Right atrium auricular region (tissue), 2 donors: Measurements from ENCODE around the gene BMPR1A. TPM values are rescaled to one million over a fixed set of nuclear protein-coding genes. Genes with fewer than 3 reads are reported as not detected.
A peak's percentile ranks its signal among the peaks of the same experiment; 100 is the strongest.

Experiments
- DNase-seq: peaks from one replicate; pipeline ENCODE4 v3.0.0-alpha.2; 2019; ENCODE audit warnings: low spot score
- H3K27ac ChIP-seq, 2 donors: fragments of 200-600 bp; sonication (generic); 1 replicate in 1 of 2; 2 replicates in 1 of 2; pipeline ENCODE4 v1.5.1; 2016 to 2019
- H3K27me3 ChIP-seq, 2 donors: fragments of 200-600 bp; sonication (generic); one replicate each; pipeline versions ENCODE4 v1.5.1 to v1.6.0; 2017 to 2019
- H3K36me3 ChIP-seq: fragments of 200-600 bp; sonication (generic); one replicate; pipeline ENCODE4 v1.5.1; 2016
- H3K4me1 ChIP-seq, 2 donors: fragments of 200-600 bp; sonication (generic); one replicate each; pipeline versions ENCODE4 v1.5.1 to v1.6.0; 2017 to 2019
- H3K4me3 ChIP-seq, 2 donors: fragments of 200-600 bp; sonication (generic); 1 replicate in 1 of 2; 2 replicates in 1 of 2; pipeline ENCODE4 v1.5.1; 2017 to 2019; ENCODE audit warnings: mild to moderate bottlenecking in 1 of 2, moderate library complexity in 1 of 2
- H3K9me3 ChIP-seq, 2 donors: fragments of 200-600 bp; sonication (generic); one replicate each; pipeline ENCODE4 v1.5.1; 2019
- total RNA-seq, 2 donors: library from RNA; depleted of rRNA; stranded (reverse); fragments of >200 nt; gene quantifications; one replicate each; pipeline ENCODE4 v1.1.0, GENCODE V29; 2016
- TF ChIP-seq, protein P1 (sequence below), 2 donors: fragments of 200-600 bp; sonication (generic); IDR thresholded peaks; one replicate each; pipeline ENCODE4 v1.5.1; 2019; ENCODE audit warnings: antibody characterized with exemption in 2 of 2

The BMPR1A gene
- total RNA-seq, 2 donors from 2014 or later = 28.6 to 41.2 TPM

DNA sequence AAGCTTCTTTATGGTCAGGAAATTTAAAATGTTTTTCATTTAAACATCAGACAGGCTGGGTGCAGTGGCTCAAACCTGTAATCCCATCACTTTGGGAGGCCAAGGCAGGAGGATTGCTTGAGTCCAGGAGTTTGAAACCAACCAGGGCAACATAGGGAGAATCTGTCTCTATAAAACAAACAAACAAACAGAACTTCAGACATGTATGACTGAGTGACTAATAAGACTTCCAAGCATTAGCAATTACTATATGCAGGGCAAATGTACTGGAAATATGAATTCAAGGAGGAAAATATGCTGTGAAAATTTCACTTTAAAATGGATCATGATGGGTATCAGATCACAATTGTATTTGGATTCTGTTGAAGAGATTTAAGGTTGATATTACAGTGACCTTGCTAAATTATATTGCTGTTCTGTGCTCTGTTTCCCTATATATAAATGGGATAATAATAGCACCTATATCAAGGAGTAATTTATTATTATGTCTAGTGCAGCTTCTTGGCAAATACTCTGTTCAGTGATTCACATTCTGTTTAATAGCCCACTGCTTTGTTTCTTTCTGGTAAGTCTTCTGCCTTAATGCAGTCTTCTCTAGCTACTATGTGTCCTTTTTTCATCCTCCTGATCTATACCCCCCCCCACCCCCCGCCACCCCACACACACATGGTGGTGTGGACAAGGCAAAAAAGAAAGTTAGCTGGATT lies 36.2 kb downstream of the BMPR1A start:
- no peak for DNase-seq
- Histone ChIP-seq H3K36me3 (no peaks in the 10 kb centered on the region), H3K27ac (no peak overlapping the region), H3K4me1 (peaks cover 0 to 16% of the 10 kb centered on the region in 2 donors), H3K27me3 (no peaks in the 10 kb centered on the region), H3K4me3 (no peak overlapping the region), H3K9me3 (no peaks in the 10 kb centered on the region)
- TF ChIP-seq, protein P1, sequence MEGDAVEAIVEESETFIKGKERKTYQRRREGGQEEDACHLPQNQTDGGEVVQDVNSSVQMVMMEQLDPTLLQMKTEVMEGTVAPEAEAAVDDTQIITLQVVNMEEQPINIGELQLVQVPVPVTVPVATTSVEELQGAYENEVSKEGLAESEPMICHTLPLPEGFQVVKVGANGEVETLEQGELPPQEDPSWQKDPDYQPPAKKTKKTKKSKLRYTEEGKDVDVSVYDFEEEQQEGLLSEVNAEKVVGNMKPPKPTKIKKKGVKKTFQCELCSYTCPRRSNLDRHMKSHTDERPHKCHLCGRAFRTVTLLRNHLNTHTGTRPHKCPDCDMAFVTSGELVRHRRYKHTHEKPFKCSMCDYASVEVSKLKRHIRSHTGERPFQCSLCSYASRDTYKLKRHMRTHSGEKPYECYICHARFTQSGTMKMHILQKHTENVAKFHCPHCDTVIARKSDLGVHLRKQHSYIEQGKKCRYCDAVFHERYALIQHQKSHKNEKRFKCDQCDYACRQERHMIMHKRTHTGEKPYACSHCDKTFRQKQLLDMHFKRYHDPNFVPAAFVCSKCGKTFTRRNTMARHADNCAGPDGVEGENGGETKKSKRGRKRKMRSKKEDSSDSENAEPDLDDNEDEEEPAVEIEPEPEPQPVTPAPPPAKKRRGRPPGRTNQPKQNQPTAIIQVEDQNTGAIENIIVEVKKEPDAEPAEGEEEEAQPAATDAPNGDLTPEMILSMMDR (IDR thresholded peaks at IDR 0.05) = no peak

DNA sequence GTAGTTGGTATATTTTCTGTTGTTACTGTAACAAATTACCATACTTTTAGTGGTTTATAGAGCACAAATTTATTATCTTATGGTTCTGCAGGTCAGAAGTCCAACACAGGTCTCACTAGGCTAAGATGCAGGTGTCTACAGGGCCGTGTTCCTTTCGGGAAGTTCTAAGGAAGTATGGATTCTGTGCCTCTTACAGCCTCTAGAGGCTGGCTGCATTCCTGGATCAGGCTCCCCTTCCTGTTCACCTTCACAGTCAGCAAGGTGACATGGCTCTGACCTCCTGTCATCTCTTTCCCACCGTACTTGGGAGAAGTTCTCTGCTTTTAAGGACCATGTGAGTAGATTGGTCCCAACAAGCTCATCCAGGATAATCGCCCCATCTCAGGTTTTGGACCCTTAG lies 37.3 kb downstream of the BMPR1A start:
- Histone ChIP-seq H3K36me3 (no peaks in the 10 kb centered on the region), H3K27ac (peak overlapping the region in 1 of 2 donors; percentile 28), H3K4me3 (no peak overlapping the region), H3K9me3 (no peaks in the 10 kb centered on the region), H3K27me3 (no peaks in the 10 kb centered on the region), H3K4me1 (peaks cover 0 to 24% of the 10 kb centered on the region in 2 donors)
- TF ChIP-seq, protein P1 (IDR thresholded peaks at IDR 0.05) = no peak
- DNase-seq = no peak

DNA sequence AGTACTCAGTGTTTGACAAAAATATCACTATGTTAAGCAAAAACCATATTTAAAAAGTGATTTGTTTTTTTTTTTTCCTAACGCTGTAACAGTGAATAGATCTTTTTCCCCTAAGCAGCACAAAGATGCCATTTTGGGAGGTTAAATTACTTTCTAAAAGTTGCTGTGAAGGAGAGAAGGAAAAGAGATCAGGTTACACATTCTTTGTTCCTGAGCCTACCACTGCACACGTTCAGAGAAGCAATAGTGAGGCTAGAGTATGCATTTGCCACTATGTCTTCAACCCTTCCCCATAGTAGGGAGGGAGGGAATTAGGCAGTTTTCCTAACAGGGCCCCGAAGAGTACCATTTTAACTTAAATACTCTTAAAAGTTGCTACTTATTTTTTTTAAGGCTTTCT lies 38.9 kb downstream of the BMPR1A start:
- H3K9me3 ChIP-seq = no peaks in the 10 kb centered on the region
- DNase-seq = no peak
- no peaks in the 10 kb centered on the region for H3K36me3 ChIP-seq
- TF ChIP-seq, protein P1 (IDR thresholded peaks at IDR 0.05) = no peak
- peaks cover 0 to 30% of the 10 kb centered on the region in 2 donors for H3K4me1 ChIP-seq
- no peak overlapping the region for H3K4me3 ChIP-seq
- H3K27me3 ChIP-seq = no peaks in the 10 kb centered on the region
- peak overlapping the region in 1 of 2 donors; percentile 44 for H3K27ac ChIP-seq

DNA sequence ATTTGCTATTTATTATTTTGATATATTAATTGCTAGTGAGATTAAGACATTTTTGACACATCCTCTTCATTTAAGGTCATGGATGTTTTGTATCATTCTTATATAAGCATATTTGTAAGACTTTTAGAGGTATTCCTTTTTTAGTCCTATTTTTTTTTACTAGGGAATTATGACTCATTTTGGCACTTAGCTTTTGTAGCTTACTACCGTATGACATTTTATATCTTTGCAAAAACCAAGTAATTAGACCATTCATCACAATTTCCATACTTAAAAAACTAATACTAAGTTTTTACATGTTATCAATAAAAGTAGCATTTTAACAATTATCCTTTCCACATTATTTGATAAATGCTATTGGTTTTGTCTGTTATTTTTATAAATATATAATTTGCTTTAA lies 41.6 kb downstream of the BMPR1A start:
- no peaks in the 10 kb centered on the region for H3K27me3 ChIP-seq
- TF ChIP-seq, protein P1 (IDR thresholded peaks at IDR 0.05) = no peak
- H3K36me3 ChIP-seq = no peaks in the 10 kb centered on the region
- H3K27ac ChIP-seq = no peak overlapping the region
- H3K4me1 ChIP-seq = peaks cover 0 to 25% of the 10 kb centered on the region in 2 donors
- H3K9me3 ChIP-seq = no peaks in the 10 kb centered on the region
- H3K4me3 ChIP-seq = no peak overlapping the region
- DNase-seq = no peak

DNA sequence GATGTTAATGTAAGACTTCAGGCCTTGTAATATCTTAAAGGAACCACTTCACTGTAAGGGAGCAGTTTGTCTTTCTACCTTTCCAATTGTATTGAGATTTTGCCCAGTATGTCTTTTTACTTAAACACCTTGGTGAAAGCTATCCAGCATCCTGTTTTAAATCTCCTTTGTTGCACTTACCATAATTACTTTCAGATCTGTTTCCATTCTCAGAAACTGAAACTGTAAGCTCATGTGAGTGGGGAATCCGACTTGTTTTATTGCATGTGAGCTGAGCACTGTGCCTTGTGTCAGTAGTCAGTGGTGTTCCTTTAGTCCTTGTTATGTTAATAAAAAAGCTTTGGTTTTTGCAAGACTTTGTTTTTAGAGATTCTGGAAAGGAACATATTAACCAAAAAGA lies 42.2 kb downstream of the BMPR1A start:
- no peaks in the 10 kb centered on the region for H3K27me3 ChIP-seq
- H3K4me3 ChIP-seq = no peak overlapping the region
- no peaks in the 10 kb centered on the region for H3K36me3 ChIP-seq
- DNase-seq = no peak
- H3K27ac ChIP-seq = no peak overlapping the region
- H3K4me1 ChIP-seq = peaks cover 0 to 29% of the 10 kb centered on the region in 2 donors
- TF ChIP-seq, protein P1 (IDR thresholded peaks at IDR 0.05) = no peak
- H3K9me3 ChIP-seq = no peaks in the 10 kb centered on the region
